Measurements from ENCODE around the gene ZNF91. TPM values are rescaled to one million over a fixed set of nuclear protein-coding genes. Genes with fewer than 3 reads are reported as not detected.

ZNF91 gene
- total RNA-seq, 1 donor from 2014 or later = 52.4 TPM

DNA sequence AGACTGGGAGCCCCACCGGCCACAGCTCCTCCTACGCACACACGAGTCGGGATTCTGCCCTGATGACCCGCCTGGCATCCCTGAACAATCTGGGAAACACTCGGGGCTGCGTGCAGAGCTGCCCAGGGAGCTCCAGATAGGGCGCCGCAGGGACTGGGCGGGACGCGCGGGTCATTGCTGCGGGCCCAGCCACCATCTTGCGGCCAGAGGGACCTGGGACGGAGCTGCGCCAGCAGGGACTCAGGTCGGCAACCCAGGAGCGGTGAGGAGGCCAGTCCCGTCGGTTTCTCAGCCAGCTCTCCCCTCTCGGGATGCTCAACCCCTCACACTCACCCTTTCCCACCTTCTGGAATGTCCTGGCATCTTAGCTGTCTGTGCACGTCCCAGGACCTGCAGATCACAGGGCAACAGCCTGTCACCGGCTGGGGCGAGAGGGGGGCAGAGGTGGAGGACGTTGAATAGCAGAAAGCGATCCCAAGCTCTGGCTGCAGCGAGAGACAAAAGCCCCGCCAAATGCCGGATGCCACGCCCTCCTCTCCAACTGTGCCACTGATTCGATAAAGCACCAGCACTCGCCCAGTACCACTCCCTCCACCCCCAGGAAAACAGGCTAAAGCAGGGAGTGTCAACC lies 20.4 kb upstream of the ZNF91 start:
- H3K9ac ChIP-seq (ENCODE audit: low read length) = no peak overlapping the region
- peaks cover 3% of the 10 kb centered on the region for H3K9me3 ChIP-seq (ENCODE audit: insufficient read depth, low read depth, low read length)
- Mint-ChIP-seq H3K4me3 (ENCODE audit: unreplicated experiment) (peak overlapping the region; percentile 81), H3K36me3 (ENCODE audit: low read depth, unreplicated experiment) (no peaks in the 10 kb centered on the region), H3K9me3 (ENCODE audit: unreplicated experiment) (peaks cover 7% of the 10 kb centered on the region), H3K27ac (ENCODE audit: unreplicated experiment) (no peak overlapping the region), H3K27me3 (ENCODE audit: low read depth, unreplicated experiment) (no peaks in the 10 kb centered on the region), H3K4me1 (ENCODE audit: low read depth, unreplicated experiment) (no peaks in the 10 kb centered on the region)
- H3K36me3 ChIP-seq (ENCODE audit: insufficient read depth, low read length) = no peaks in the 10 kb centered on the region
- no peak for TF ChIP-seq EZH2 (IDR thresholded peaks at IDR 0.05; ENCODE audit: insufficient read depth, low read length)
- TF ChIP-seq, protein P1, sequence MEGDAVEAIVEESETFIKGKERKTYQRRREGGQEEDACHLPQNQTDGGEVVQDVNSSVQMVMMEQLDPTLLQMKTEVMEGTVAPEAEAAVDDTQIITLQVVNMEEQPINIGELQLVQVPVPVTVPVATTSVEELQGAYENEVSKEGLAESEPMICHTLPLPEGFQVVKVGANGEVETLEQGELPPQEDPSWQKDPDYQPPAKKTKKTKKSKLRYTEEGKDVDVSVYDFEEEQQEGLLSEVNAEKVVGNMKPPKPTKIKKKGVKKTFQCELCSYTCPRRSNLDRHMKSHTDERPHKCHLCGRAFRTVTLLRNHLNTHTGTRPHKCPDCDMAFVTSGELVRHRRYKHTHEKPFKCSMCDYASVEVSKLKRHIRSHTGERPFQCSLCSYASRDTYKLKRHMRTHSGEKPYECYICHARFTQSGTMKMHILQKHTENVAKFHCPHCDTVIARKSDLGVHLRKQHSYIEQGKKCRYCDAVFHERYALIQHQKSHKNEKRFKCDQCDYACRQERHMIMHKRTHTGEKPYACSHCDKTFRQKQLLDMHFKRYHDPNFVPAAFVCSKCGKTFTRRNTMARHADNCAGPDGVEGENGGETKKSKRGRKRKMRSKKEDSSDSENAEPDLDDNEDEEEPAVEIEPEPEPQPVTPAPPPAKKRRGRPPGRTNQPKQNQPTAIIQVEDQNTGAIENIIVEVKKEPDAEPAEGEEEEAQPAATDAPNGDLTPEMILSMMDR (IDR thresholded peaks at IDR 0.05; ENCODE audit: insufficient read depth, low read depth, low read length) = no peak
- peak overlapping the region; percentile 41 for H3K4me3 ChIP-seq (ENCODE audit: insufficient read depth, low read depth, low read length)
- no peak for DNase-seq (ENCODE audit: low read depth)
- no peak overlapping the region for H3K27ac ChIP-seq (ENCODE audit: low read depth, low read length)
- FAIRE-seq = no peak
- H3K79me2 ChIP-seq (ENCODE audit: insufficient read depth, low read length) = no peaks in the 10 kb centered on the region
- no peaks in the 10 kb centered on the region for H4K20me1 ChIP-seq (ENCODE audit: insufficient read depth, low read length)
- no peaks in the 10 kb centered on the region for H3K4me1 ChIP-seq (ENCODE audit: insufficient read depth, low read length)
- H3K27me3 ChIP-seq (ENCODE audit: insufficient read depth, low read length) = no peaks in the 10 kb centered on the region
- H3K4me2 ChIP-seq (ENCODE audit: low read length) = peak overlapping the region; percentile 80
- peak overlapping the region; percentile 77 for H2AFZ ChIP-seq (ENCODE audit: low read depth, low read length)

DNA sequence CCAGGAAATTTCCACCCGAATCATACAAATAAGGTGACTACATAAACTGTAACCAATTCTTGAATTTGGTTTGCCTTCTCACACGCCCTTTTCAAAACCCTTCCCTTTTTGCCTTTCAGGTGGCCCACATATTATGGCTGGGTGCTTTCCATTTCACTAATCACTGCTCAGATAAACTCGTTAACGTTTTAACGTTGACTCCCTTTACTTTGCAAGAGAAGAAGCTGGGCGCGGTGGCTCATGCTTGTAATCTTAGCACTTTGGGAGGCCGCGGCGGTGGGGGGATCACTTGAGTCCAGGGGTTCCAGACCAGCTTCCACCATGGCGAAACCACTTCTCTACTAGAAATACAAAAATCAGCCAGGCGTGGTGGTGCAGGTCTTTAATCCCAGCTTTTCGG lies 19.8 kb upstream of the ZNF91 start:
- Histone ChIP-seq H3K4me3 (ENCODE audit: insufficient read depth, low read depth, low read length) (peak overlapping the region; percentile 41), H3K27ac (ENCODE audit: low read depth, low read length) (no peak overlapping the region), H2AFZ (ENCODE audit: low read depth, low read length) (peak overlapping the region; percentile 77), H3K36me3 (ENCODE audit: insufficient read depth, low read length) (no peaks in the 10 kb centered on the region), H3K9me3 (ENCODE audit: insufficient read depth, low read depth, low read length) (peaks cover 3% of the 10 kb centered on the region), H4K20me1 (ENCODE audit: insufficient read depth, low read length) (no peaks in the 10 kb centered on the region), H3K9ac (ENCODE audit: low read length) (no peak overlapping the region), H3K4me2 (ENCODE audit: low read length) (peak overlapping the region; percentile 80), H3K4me1 (ENCODE audit: insufficient read depth, low read length) (no peaks in the 10 kb centered on the region), H3K27me3 (ENCODE audit: insufficient read depth, low read length) (no peaks in the 10 kb centered on the region), H3K79me2 (ENCODE audit: insufficient read depth, low read length) (no peaks in the 10 kb centered on the region)
- Mint-ChIP-seq H3K4me3 (ENCODE audit: unreplicated experiment) (peak overlapping the region; percentile 81), H3K27ac (ENCODE audit: unreplicated experiment) (no peak overlapping the region), H3K27me3 (ENCODE audit: low read depth, unreplicated experiment) (no peaks in the 10 kb centered on the region), H3K36me3 (ENCODE audit: low read depth, unreplicated experiment) (no peaks in the 10 kb centered on the region), H3K4me1 (ENCODE audit: low read depth, unreplicated experiment) (no peaks in the 10 kb centered on the region), H3K9me3 (ENCODE audit: unreplicated experiment) (peaks cover 6% of the 10 kb centered on the region)
- TF ChIP-seq, protein P1 (IDR thresholded peaks at IDR 0.05; ENCODE audit: insufficient read depth, low read depth, low read length) = no peak
- DNase-seq (ENCODE audit: low read depth) (no peak), FAIRE-seq (no peak)

DNA sequence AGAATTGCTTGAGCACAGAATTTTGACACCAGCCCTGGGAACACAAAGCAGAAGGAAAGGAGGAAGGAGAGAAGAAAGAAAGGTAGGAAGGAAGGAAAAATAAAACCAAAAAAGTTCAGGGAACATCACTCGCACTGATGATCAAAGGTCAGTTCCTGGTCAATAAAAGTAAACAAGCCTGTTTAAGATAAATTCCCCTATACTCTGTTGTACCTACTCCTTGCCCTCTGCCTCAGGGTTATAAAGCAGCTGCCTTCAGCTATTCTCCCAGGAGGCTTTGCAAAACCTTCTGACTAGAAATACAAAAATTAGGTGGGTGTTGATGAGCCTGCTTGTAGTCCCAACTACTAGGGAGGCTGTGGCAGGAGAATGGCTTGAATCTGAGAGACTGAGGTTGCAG lies 14.9 kb upstream of the ZNF91 start:
- peaks cover 2% of the 10 kb centered on the region for H3K9me3 Mint-ChIP-seq (ENCODE audit: unreplicated experiment)

More for the DNA sequence above, 14.9 kb upstream of the ZNF91 start:
- Histone ChIP-seq H3K27me3 (ENCODE audit: insufficient read depth, low read length) (no peaks in the 10 kb centered on the region), H3K4me2 (ENCODE audit: low read length) (no peak overlapping the region), H4K20me1 (ENCODE audit: insufficient read depth, low read length) (no peaks in the 10 kb centered on the region), H3K4me1 (ENCODE audit: insufficient read depth, low read length) (no peaks in the 10 kb centered on the region), H3K36me3 (ENCODE audit: insufficient read depth, low read length) (no peaks in the 10 kb centered on the region), H3K79me2 (ENCODE audit: insufficient read depth, low read length) (no peaks in the 10 kb centered on the region), H3K4me3 (ENCODE audit: insufficient read depth, low read depth, low read length) (no peak overlapping the region), H2AFZ (ENCODE audit: low read depth, low read length) (no peak overlapping the region), H3K9me3 (ENCODE audit: insufficient read depth, low read depth, low read length) (peaks cover 10% of the 10 kb centered on the region), H3K9ac (ENCODE audit: low read length) (no peak overlapping the region), H3K27ac (ENCODE audit: low read depth, low read length) (no peak overlapping the region)
- DNase-seq (ENCODE audit: low read depth) (no peak), FAIRE-seq (no peak)
- TF ChIP-seq, protein P1 (IDR thresholded peaks at IDR 0.05; ENCODE audit: insufficient read depth, low read depth, low read length) = no peak
- TF ChIP-seq EZH2 (IDR thresholded peaks at IDR 0.05; ENCODE audit: insufficient read depth, low read length) = no peak
- no peaks in the 10 kb centered on the region for H3K27me3 Mint-ChIP-seq (ENCODE audit: low read depth, unreplicated experiment)
- H3K4me3 Mint-ChIP-seq (ENCODE audit: unreplicated experiment) = no peak overlapping the region
- H3K4me1 Mint-ChIP-seq (ENCODE audit: low read depth, unreplicated experiment) = no peaks in the 10 kb centered on the region
- H3K27ac Mint-ChIP-seq (ENCODE audit: unreplicated experiment) = no peak overlapping the region
- no peaks in the 10 kb centered on the region for H3K36me3 Mint-ChIP-seq (ENCODE audit: low read depth, unreplicated experiment)
